K562 (cell line): ENCODE measurements around the gene MYO1F. TPM values are rescaled to one million over a fixed set of nuclear protein-coding genes. Genes with fewer than 3 reads are reported as not detected.

Source experiments
- BMI1 ChIP-seq: fragments of 150-350 bp; IDR thresholded peaks from 2 replicates; pipeline ENCODE4 v1.6.1; 2014; ENCODE audit warnings: low read length
- L3MBTL2 ChIP-seq: fragments of 450-650 bp; IDR thresholded peaks from 2 replicates; pipeline ENCODE4 v1.6.1; 2016; ENCODE audit warnings: mild to moderate bottlenecking, moderate library complexity
- LEF1 ChIP-seq: fragments of 450-650 bp; IDR thresholded peaks from 2 replicates; pipeline ENCODE4 v1.6.1; 2016; ENCODE audit warnings: mild to moderate bottlenecking
- PHB ChIP-seq: fragments of 250-450 bp; sonication (Bioruptor Pico); IDR thresholded peaks from 2 replicates; pipeline ENCODE4 v1.5.0; 2021
- RBFOX2 ChIP-seq: fragments of 200-400 bp; formaldehyde crosslinking; IDR thresholded peaks from 2 replicates; pipeline ENCODE4 v1.6.1; 2017; ENCODE audit warnings: low read depth, mild to moderate bottlenecking, low read length, moderate library complexity
- polyA plus RNA-seq, 8 experiments: library from polyadenylated mRNA; depleted of rRNA in 4 of 8; stranded (reverse) in 5 of 8; unstranded in 3 of 8; fragments of >200 nt; fragmentation: Nextera tagmentation in 2 of 8; fragmentation: Illumina TruSeq in 1 of 8; extraction: Ambion mirVana in 2 of 8; extraction: Trizol in 1 of 8; gene quantifications; 2 replicates each; pipeline versions ENCODE4 v1.2.1 to v1.2.3, GENCODE V29; 2011 to 2014; ENCODE audit warnings: inconsistent platforms in 1 of 8, missing spikeins in 1 of 8
- total RNA-seq, 7 experiments: library from RNA; depleted of rRNA in 6 of 7; stranded (reverse); fragments of >200 nt in 6 of 7; fragmentation: Illumina TruSeq in 2 of 7; extraction: Trizol in 2 of 7; gene quantifications; 2 replicates each; pipeline versions ENCODE4 v1.2.1 to v1.2.3, GENCODE V29; 2011 to 2021; ENCODE audit warnings: low replicate concordance in 1 of 7
- TF ChIP-seq, protein P1 (sequence below): fragments of 450-650 bp; IDR thresholded peaks from 2 replicates; pipeline ENCODE4 v1.6.1; 2016; ENCODE audit warnings: mild to moderate bottlenecking, moderate library complexity
- TF ChIP-seq, protein P2 (sequence below): sonication (generic); formaldehyde crosslinking; IDR thresholded peaks from 2 replicates; pipeline ENCODE4 v1.9.0; 2022; ENCODE audit warnings: mild to moderate bottlenecking, missing genetic modification reagents
- TF ChIP-seq, protein P3 (sequence below): fragments of 450-650 bp; formaldehyde crosslinking; IDR thresholded peaks from 2 replicates; pipeline ENCODE4 v1.4.0; 2022; ENCODE audit warnings: mild to moderate bottlenecking, moderate library complexity
- TF ChIP-seq, protein P4 (sequence below): sonication (generic); formaldehyde crosslinking; IDR thresholded peaks from 2 replicates; pipeline ENCODE4 v1.8.1; 2023; ENCODE audit warnings: mild to moderate bottlenecking, missing genetic modification reagents, moderate library complexity

Gene MYO1F
- total and polyA plus RNA-seq, 9 of the 15 experiments (the other 6 are each of a cell fraction or from before 2014, with no cell fraction given) = 0.78 to 9.4 (median 4.3) TPM

DNA sequence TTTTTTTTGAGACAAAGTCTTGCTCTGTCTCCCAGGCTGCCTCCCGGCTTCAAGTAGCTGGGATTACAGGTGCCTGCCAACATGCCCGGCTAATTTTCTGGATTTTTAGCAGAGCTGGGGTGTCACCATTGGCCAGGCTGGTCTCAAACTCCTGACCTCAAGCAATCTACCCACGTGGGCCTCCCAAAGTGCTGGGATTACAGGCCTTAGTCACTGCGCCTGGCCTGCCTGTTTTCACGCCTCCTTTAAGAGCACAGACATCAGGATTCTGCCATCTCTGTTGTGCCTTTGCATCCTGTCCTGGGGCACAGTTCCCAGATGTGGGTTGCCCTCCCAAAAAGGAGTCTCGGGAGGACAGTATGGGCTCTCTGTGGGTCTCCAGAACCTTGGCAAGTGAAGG lies 72.3 kb downstream of the MYO1F start (continued):
- TF ChIP-seq, protein P1, sequence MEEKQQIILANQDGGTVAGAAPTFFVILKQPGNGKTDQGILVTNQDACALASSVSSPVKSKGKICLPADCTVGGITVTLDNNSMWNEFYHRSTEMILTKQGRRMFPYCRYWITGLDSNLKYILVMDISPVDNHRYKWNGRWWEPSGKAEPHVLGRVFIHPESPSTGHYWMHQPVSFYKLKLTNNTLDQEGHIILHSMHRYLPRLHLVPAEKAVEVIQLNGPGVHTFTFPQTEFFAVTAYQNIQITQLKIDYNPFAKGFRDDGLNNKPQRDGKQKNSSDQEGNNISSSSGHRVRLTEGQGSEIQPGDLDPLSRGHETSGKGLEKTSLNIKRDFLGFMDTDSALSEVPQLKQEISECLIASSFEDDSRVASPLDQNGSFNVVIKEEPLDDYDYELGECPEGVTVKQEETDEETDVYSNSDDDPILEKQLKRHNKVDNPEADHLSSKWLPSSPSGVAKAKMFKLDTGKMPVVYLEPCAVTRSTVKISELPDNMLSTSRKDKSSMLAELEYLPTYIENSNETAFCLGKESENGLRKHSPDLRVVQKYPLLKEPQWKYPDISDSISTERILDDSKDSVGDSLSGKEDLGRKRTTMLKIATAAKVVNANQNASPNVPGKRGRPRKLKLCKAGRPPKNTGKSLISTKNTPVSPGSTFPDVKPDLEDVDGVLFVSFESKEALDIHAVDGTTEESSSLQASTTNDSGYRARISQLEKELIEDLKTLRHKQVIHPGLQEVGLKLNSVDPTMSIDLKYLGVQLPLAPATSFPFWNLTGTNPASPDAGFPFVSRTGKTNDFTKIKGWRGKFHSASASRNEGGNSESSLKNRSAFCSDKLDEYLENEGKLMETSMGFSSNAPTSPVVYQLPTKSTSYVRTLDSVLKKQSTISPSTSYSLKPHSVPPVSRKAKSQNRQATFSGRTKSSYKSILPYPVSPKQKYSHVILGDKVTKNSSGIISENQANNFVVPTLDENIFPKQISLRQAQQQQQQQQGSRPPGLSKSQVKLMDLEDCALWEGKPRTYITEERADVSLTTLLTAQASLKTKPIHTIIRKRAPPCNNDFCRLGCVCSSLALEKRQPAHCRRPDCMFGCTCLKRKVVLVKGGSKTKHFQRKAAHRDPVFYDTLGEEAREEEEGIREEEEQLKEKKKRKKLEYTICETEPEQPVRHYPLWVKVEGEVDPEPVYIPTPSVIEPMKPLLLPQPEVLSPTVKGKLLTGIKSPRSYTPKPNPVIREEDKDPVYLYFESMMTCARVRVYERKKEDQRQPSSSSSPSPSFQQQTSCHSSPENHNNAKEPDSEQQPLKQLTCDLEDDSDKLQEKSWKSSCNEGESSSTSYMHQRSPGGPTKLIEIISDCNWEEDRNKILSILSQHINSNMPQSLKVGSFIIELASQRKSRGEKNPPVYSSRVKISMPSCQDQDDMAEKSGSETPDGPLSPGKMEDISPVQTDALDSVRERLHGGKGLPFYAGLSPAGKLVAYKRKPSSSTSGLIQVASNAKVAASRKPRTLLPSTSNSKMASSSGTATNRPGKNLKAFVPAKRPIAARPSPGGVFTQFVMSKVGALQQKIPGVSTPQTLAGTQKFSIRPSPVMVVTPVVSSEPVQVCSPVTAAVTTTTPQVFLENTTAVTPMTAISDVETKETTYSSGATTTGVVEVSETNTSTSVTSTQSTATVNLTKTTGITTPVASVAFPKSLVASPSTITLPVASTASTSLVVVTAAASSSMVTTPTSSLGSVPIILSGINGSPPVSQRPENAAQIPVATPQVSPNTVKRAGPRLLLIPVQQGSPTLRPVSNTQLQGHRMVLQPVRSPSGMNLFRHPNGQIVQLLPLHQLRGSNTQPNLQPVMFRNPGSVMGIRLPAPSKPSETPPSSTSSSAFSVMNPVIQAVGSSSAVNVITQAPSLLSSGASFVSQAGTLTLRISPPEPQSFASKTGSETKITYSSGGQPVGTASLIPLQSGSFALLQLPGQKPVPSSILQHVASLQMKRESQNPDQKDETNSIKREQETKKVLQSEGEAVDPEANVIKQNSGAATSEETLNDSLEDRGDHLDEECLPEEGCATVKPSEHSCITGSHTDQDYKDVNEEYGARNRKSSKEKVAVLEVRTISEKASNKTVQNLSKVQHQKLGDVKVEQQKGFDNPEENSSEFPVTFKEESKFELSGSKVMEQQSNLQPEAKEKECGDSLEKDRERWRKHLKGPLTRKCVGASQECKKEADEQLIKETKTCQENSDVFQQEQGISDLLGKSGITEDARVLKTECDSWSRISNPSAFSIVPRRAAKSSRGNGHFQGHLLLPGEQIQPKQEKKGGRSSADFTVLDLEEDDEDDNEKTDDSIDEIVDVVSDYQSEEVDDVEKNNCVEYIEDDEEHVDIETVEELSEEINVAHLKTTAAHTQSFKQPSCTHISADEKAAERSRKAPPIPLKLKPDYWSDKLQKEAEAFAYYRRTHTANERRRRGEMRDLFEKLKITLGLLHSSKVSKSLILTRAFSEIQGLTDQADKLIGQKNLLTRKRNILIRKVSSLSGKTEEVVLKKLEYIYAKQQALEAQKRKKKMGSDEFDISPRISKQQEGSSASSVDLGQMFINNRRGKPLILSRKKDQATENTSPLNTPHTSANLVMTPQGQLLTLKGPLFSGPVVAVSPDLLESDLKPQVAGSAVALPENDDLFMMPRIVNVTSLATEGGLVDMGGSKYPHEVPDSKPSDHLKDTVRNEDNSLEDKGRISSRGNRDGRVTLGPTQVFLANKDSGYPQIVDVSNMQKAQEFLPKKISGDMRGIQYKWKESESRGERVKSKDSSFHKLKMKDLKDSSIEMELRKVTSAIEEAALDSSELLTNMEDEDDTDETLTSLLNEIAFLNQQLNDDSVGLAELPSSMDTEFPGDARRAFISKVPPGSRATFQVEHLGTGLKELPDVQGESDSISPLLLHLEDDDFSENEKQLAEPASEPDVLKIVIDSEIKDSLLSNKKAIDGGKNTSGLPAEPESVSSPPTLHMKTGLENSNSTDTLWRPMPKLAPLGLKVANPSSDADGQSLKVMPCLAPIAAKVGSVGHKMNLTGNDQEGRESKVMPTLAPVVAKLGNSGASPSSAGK = peak; percentile 47; the same call in 1 of the 2 replicates
- TF ChIP-seq, protein P2, sequence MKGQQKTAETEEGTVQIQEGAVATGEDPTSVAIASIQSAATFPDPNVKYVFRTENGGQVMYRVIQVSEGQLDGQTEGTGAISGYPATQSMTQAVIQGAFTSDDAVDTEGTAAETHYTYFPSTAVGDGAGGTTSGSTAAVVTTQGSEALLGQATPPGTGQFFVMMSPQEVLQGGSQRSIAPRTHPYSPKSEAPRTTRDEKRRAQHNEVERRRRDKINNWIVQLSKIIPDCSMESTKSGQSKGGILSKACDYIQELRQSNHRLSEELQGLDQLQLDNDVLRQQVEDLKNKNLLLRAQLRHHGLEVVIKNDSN (CRISPR knock-in tag) = peak; percentile 37; the same call in 1 of the 2 replicates
- TF ChIP-seq, protein P3, sequence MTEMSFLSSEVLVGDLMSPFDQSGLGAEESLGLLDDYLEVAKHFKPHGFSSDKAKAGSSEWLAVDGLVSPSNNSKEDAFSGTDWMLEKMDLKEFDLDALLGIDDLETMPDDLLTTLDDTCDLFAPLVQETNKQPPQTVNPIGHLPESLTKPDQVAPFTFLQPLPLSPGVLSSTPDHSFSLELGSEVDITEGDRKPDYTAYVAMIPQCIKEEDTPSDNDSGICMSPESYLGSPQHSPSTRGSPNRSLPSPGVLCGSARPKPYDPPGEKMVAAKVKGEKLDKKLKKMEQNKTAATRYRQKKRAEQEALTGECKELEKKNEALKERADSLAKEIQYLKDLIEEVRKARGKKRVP (CRISPR knock-in tag) = no peak
- TF ChIP-seq LEF1 = no peak
- TF ChIP-seq RBFOX2 = no peak
- no peak for TF ChIP-seq PHB (CRISPR knock-in tag)
- TF ChIP-seq, protein P4, sequence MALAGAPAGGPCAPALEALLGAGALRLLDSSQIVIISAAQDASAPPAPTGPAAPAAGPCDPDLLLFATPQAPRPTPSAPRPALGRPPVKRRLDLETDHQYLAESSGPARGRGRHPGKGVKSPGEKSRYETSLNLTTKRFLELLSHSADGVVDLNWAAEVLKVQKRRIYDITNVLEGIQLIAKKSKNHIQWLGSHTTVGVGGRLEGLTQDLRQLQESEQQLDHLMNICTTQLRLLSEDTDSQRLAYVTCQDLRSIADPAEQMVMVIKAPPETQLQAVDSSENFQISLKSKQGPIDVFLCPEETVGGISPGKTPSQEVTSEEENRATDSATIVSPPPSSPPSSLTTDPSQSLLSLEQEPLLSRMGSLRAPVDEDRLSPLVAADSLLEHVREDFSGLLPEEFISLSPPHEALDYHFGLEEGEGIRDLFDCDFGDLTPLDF (CRISPR knock-in tag) = no peak
- peak; percentile 43 for TF ChIP-seq L3MBTL2
- no peak for TF ChIP-seq BMI1
